HepG2 (cell line): ENCODE results near the gene KLHL3.

Source experiments
- CREB1 ChIP-seq, 2 experiments: fragments of 450-650 bp in 1 of 2; IDR thresholded peaks; 2 replicates each; pipeline ENCODE4 v1.6.1; 2016 to 2017; ENCODE audit warnings: control low read depth in 1 of 2, mild to moderate bottlenecking in 1 of 2, missing compliant biosample characterization in 1 of 2, missing genetic modification characterization in 1 of 2
- FOSL1 ChIP-seq: sonication (generic); formaldehyde crosslinking; IDR thresholded peaks from 2 replicates; pipeline ENCODE4 v1.9.0; 2021; ENCODE audit warnings: missing genetic modification reagents, borderline replicate concordance
- FOXP1 ChIP-seq, 2 experiments: fragments of 450-650 bp in 1 of 2; IDR thresholded peaks; 2 replicates each; pipeline ENCODE4 v1.6.1; 2017 to 2018; ENCODE audit warnings: antibody characterized with exemption in 1 of 2
- IRF2 ChIP-seq: IDR thresholded peaks from 2 replicates; pipeline ENCODE4 v1.6.1; 2018; ENCODE audit warnings: missing genetic modification reagents, missing compliant biosample characterization

DNA sequence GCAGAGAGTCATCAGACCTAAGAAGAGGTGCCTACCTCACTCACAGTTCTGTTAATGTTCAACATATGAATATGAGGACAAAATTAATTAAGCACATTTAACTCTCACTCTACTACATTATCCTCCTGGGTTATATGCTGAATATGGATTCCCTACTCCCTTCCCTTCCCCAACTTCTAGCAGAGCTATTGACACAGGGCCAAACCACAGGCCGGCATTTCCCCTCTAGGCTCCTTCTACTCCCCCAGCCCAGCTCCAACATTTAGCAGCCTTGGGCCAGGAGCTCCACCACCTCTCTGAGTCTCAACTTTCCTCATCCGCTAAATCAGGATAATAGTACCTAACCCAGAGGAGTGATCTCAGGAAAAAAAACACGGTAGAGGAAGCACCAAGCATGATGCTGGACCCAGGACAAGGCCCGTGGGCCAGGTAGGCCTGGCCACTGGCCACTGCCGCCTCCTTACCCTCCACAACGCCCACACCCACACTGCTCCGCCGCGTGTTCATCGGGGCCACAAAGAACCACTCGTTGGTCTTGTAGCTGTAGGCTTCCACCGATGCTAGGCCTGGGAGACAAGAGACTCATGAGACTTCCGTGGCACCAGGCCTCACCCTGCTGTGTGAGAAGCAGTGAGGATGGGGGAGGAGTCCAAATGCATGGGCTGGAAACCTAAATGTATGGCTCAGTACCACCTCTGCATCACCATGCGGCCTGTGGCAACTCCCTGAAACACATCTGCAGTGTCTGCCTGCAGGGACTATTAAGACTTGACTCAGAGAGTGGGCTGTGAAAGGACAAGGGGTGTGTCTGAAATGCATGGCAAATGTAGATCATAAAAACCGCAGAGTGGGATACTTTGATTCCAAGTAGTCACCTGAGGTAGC is 98.8 kb downstream of the KLHL3 start:
- TF ChIP-seq FOSL1 (no peak), IRF2 (CRISPR knock-in tag) (no peak), CREB1 (IDR thresholded peaks at IDR 0.05) (no peak), CREB1 (CRISPR knock-in tag; IDR thresholded peaks at IDR 0.05) (no peak), FOXP1 (IDR thresholded peaks at IDR 0.05) (no peak), FOXP1 (CRISPR knock-in tag; IDR thresholded peaks at IDR 0.05) (no peak)
